ENCODE results near the gene HOXA13.

The HOXA13 gene

GRCh38 chr7:27169658-27170425 is 30.0 kb downstream of the HOXA13 start:
- peak; percentile 51 for DNase-seq

- DNase-seq, result peak; percentile 82
These were observed 31.5 kb downstream of the HOXA13 start for GRCh38 chr7:27168265-27168947.

GRCh38 chr7:27167916-27168264 is 32.0 kb downstream of the HOXA13 start:
- no peak for DNase-seq

GRCh38 chr7:27166531-27167505 is 33.1 kb downstream of the HOXA13 start:
- DNase-seq, result peak; percentile 52

- no peak for DNase-seq
These were observed 33.8 kb downstream of the HOXA13 start for GRCh38 chr7:27165996-27166530.

DNA sequence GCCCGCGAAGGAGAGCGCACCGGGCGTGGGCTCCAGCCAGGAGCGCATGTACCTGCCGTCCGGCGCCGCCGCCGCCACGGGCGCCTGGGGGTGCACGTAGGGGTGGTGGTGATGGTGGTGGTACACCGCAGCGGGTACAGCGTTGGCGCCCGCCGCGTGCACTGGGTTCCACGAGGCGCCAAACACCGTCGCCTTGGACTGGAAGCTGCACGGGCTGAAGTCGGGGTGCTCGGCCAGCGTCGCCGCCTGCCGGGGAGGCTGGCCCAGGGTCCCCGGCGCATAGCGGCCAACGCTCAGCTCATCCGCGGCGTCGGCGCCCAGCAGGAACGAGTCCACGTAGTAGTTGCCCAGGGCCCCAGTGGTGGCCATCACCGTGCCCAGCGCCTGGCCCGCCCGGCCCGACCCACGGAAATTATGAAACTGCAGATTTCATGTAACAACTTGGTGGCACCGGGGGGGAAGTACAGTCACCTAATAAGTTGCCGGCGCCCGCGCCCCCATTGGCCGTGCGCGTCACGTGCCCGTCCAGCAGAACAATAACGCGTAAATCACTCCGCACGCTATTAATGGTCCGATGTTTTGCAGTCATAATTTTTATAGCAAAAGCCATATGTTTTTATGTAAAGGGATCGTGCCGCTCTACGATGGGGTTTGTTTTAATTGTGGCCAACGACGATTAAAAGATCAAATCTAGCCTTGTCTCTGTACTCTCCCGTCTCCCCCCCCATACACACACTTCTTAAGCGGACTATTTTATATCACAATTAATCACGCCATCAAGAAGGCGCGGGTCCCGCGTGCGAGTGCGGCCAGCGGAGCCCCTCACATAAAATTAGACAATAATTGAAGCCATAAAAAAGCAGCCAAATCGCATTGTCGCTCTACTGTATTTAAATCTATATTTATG is 34.5 kb downstream of the HOXA13 start, which contains the start of gene HOXA9:
Gene HOXA9 (minus strand): TSS at position 449 of the 907 bp plus-strand sequence. CDS start 80 bp downstream, at position 369.
- no peak for DNase-seq

GRCh38 chr7:27164367-27165088 is 35.4 kb downstream of the HOXA13 start:
- DNase-seq, result no peak

- DNase-seq, result no peak
These were observed 35.9 kb downstream of the HOXA13 start for GRCh38 chr7:27164045-27164366.

- DNase-seq, result no peak
These were observed 36.4 kb downstream of the HOXA13 start for GRCh38 chr7:27163288-27164044.

- DNase-seq, result no peak
These were observed 37.2 kb downstream of the HOXA13 start for GRCh38 chr7:27162561-27163287.

DNA sequence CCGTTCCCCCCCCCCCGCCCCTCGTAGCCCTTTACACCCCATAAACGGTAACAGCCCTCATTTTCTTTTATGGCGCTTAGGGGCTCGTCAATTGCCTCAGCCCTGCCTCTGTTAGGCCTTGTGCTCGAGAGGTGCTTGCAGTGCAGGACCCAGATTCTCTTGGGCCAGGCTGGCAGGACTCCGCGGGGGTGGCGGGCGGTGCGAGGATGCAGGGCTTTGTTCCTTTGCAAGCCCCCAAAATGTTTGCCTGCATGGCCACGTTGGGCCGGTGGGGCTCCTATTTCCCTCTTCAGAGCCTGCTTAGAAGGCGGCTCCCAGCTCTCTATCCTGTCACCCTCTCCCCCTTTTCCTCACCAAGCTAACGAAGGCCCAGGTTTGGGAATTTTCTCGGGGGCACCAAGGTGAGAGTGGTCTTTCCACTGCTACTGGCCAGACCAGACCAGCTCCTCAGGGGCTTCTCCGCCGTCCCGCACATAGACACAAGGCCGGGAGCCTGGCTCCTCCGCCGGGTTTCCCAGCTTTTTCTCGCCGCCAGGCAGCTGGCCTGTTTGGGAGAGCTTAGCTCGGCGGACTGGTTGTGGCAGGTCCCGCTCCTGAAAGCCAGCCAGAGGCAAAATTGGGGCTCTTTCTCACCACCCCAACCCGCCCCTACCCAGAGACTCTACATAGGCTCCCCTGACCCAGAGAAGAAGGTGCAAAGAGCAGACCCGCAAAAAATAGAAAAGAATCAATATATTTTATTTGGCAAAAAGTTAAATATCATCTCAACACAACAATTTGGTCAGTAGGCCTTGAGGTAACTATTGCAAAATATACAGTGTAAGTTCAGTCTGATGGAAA is 38.0 kb downstream of the HOXA13 start:
- no peak for DNase-seq

GRCh38 chr7:27161214-27161720 is 38.6 kb downstream of the HOXA13 start:
- no peak for DNase-seq

GRCh38 chr7:27160546-27161213 is 39.2 kb downstream of the HOXA13 start:
- DNase-seq, result peak; percentile 80

GRCh38 chr7:27160145-27160545 is 39.7 kb downstream of the HOXA13 start:
- DNase-seq, result no peak

DNA sequence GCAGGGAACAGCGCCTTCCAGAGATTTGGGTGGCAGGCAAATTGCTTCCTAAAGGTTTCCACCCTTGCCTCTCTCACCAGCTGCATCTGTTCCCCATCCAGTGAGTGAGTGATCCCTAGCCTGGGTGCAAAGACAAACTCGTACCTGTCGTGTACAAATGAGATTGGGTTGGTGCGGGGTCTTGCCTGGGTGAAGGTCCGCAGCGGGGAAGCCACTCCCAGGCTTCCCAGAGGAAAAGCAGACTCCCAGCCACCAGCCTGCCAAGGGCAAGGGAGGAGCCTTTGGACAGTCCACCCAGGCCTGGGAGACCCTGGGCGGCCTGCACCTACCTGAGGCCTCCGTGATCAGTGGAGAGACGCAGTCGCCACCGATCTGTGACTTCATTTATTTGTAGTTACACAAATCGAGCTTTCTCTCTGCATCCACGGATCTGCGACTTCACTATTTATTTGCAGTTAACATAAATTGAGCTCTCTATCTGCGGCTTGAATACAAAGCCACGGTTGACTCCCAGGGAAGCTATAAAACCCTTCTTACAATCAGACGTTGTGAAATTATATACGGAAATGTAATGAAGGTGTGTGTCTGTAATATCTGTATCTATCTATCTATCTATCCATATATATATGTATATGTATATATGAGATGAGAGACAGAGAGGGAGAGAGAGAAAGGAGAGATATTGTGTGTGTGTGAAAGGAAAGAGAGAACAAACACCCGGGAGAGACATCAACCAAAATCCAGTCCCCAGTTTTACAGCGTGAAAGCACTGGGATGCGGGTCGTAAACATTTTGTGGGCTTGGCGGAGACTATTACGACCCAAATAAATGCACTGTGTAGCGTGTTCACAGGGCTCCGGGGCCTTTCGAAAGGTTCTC is 40.4 kb downstream of the HOXA13 start:
- DNase-seq, result no peak

- DNase-seq, result no peak
These were observed 41.2 kb downstream of the HOXA13 start for GRCh38 chr7:27158436-27159265.
